H1 (cell line): ENCODE results near the gene SYT2. TPM values are rescaled to one million over a fixed set of nuclear protein-coding genes. Genes with fewer than 3 reads are reported as not detected.
"Not testable (repeated sequence)": the region's sequence is repeated elsewhere in the genome, so short reads cannot be mapped to it uniquely, and the experiment has no call there.

ENCODE experiments used
- CTCF ChIA-PET: fragments of 300-600 bp; sonication (Branson Sonifier 250); formaldehyde crosslinking; loops from one replicate; lab custom pipeline; 2021; ENCODE audit not compliant: partially characterized antibody; lab: Charles Lee
- POLR2A ChIA-PET: fragments of 300-600 bp; sonication (Branson Sonifier 250); formaldehyde crosslinking; loops from one replicate; lab custom pipeline; 2021; ENCODE audit warnings: inconsistent platforms; ENCODE audit not compliant: partially characterized antibody; lab: Charles Lee
- DNase-seq, 2 experiments: peaks; one replicate each; pipeline versions ENCODE4 v3.0.0 to v3.0.0-alpha.2; 2010 to 2022; ENCODE audit warnings: low spot score in 2 of 2, low read depth in 1 of 2, mixed read lengths in 1 of 2
- FAIRE-seq: peaks from 2 replicates; lab custom pipeline; 2011; peaks lifted over from hg19 to GRCh38; lab: Jason Lieb, UNC
- H2AFZ ChIP-seq: 2 replicates; pipeline ENCODE4 v1.8.1; 2012; ENCODE audit warnings: low read length, inconsistent platforms
- H2AK5ac ChIP-seq: 2 replicates; pipeline ENCODE4 v1.6.1; 2013; ENCODE audit warnings: low read depth, low read length
- H2BK120ac ChIP-seq: replicated peaks from 2 replicates; pipeline ENCODE3; 2013; ENCODE audit warnings: low read depth, low read length, inconsistent platforms
- H2BK12ac ChIP-seq: 2 replicates; pipeline ENCODE4 v1.6.1; 2013; ENCODE audit warnings: low read depth, low read length
- H2BK15ac ChIP-seq: 2 replicates; pipeline ENCODE4 v1.6.1; 2013; ENCODE audit warnings: low read length
- H2BK20ac ChIP-seq: 2 replicates; pipeline ENCODE4 v1.6.1; 2013; ENCODE audit warnings: low read length
- H2BK5ac ChIP-seq: 2 replicates; pipeline ENCODE4 v1.6.1; 2013; ENCODE audit warnings: low read depth, low read length
- H3K14ac ChIP-seq: 2 replicates; pipeline ENCODE4 v1.6.1; 2013; ENCODE audit warnings: inconsistent platforms; ENCODE audit not compliant: insufficient read length
- H3K18ac ChIP-seq: 2 replicates; pipeline ENCODE4 v1.6.1; 2013; ENCODE audit warnings: low read length; ENCODE audit errors: extremely low read depth
- H3K23ac ChIP-seq: 2 replicates; pipeline ENCODE4 v1.6.1; 2013; ENCODE audit warnings: inconsistent platforms; ENCODE audit not compliant: insufficient read length
- H3K23me2 ChIP-seq: 2 replicates; pipeline ENCODE4 v1.6.1; 2013; ENCODE audit warnings: low read depth, low read length
- H3K27ac ChIP-seq: 2 replicates; pipeline ENCODE4 v1.6.1; 2011; ENCODE audit warnings: low read depth, low read length, inconsistent platforms
- H3K27me3 ChIP-seq, 4 experiments: replicated peaks in 1 of 4; 1 replicate in 1 of 4; 2 replicates in 3 of 4; pipeline versions ENCODE4 v1.6.1 to v1.8.1; 2011 to 2013; ENCODE audit warnings: low read length in 3 of 4, mild to moderate bottlenecking in 3 of 4, inconsistent platforms in 2 of 4, mixed read lengths in 2 of 4, moderate library complexity in 1 of 4; ENCODE audit not compliant: control insufficient read depth in 3 of 4, insufficient read depth in 3 of 4; ENCODE audit errors: extremely low read depth in 1 of 4
- H3K36me3 ChIP-seq, 4 experiments: 2 replicates each; pipeline versions ENCODE4 v1.6.1 to v1.8.1; 2011 to 2013; ENCODE audit warnings: mild to moderate bottlenecking in 4 of 4, low read length in 3 of 4, moderate library complexity in 2 of 4, control low read depth in 1 of 4, inconsistent platforms in 1 of 4; ENCODE audit not compliant: insufficient read depth in 4 of 4, control insufficient read depth in 2 of 4
- H3K4ac ChIP-seq: replicated peaks from 2 replicates; pipeline ENCODE3; 2013; ENCODE audit warnings: low read length, low read depth, mixed read lengths, inconsistent platforms; ENCODE audit not compliant: insufficient read length
- H3K4me1 ChIP-seq, 4 experiments: replicated peaks in 1 of 4; 1 replicate in 1 of 4; 2 replicates in 3 of 4; pipeline versions ENCODE4 v1.6.1 to v1.8.1; 2011 to 2013; ENCODE audit warnings: low read length in 3 of 4, inconsistent platforms in 2 of 4, mixed read lengths in 1 of 4; ENCODE audit not compliant: insufficient read depth in 4 of 4, control insufficient read depth in 3 of 4
- H3K4me2 ChIP-seq, 2 experiments: 2 replicates each; pipeline versions ENCODE4 v1.6.1 to v1.8.1; 2011 to 2013; ENCODE audit warnings: low read depth in 2 of 2, low read length in 2 of 2, control low read depth in 1 of 2, inconsistent platforms in 1 of 2, mild to moderate bottlenecking in 1 of 2; ENCODE audit not compliant: insufficient read depth in 1 of 2
- H3K4me3 ChIP-seq, 4 experiments: fragments of 200-600, 300-600 bp in 1 of 4; sonication (generic), shearing (Covaris generic), sonication (Bioruptor Twin) in 1 of 4; 2 replicates each; pipeline versions ENCODE4 v1.5.1 to v1.8.1; 2011 to 2016; ENCODE audit warnings: low read length in 4 of 4, low read depth in 3 of 4, control low read depth in 2 of 4, inconsistent platforms in 2 of 4, mild to moderate bottlenecking in 2 of 4, mixed read lengths in 1 of 4, moderate library complexity in 1 of 4; ENCODE audit not compliant: insufficient read depth in 2 of 4; ENCODE audit errors: extremely low read depth in 1 of 4
- H3K56ac ChIP-seq: replicated peaks from 2 replicates; pipeline ENCODE3; 2013; ENCODE audit warnings: low read depth, mild to moderate bottlenecking, mixed read lengths, low read length, inconsistent platforms; ENCODE audit not compliant: insufficient read length
- H3K79me1 ChIP-seq: 2 replicates; pipeline ENCODE4 v1.6.1; 2013; ENCODE audit warnings: low read depth, low read length, control low read depth
- H3K79me2 ChIP-seq, 2 experiments: 2 replicates each; pipeline versions ENCODE4 v1.6.1 to v1.8.1; 2012 to 2013; ENCODE audit warnings: low read length in 2 of 2, mild to moderate bottlenecking in 2 of 2, inconsistent platforms in 1 of 2; ENCODE audit not compliant: insufficient read depth in 2 of 2, control insufficient read depth in 1 of 2
- H3K9ac ChIP-seq, 4 experiments: replicated peaks in 1 of 4; 1 replicate in 1 of 4; 2 replicates in 3 of 4; pipeline versions ENCODE4 v1.6.1 to v1.8.1; 2011 to 2013; ENCODE audit warnings: low read depth in 3 of 4, low read length in 3 of 4, control low read depth in 2 of 4, mild to moderate bottlenecking in 2 of 4, moderate library complexity in 2 of 4, inconsistent platforms in 1 of 4; ENCODE audit errors: extremely low read depth in 1 of 4
- H3K9me3 ChIP-seq, 2 experiments: 2 replicates each; pipeline versions ENCODE4 v1.6.1 to v1.8.1; 2012 to 2013; ENCODE audit warnings: mild to moderate bottlenecking in 2 of 2, moderate library complexity in 2 of 2, control low read depth in 1 of 2, inconsistent platforms in 1 of 2, low read depth in 1 of 2, low read length in 1 of 2, mixed read lengths in 1 of 2; ENCODE audit not compliant: insufficient read depth in 2 of 2
- H4K20me1 ChIP-seq, 2 experiments: replicated peaks in 1 of 2; 2 replicates each; pipeline versions ENCODE3 to v1.8.1; 2011 to 2013; ENCODE audit warnings: inconsistent platforms in 2 of 2, low read length in 2 of 2, mild to moderate bottlenecking in 1 of 2; ENCODE audit not compliant: insufficient read depth in 2 of 2, control insufficient read depth in 1 of 2
- H4K5ac ChIP-seq: 2 replicates; pipeline ENCODE4 v1.6.1; 2013; ENCODE audit warnings: low read length, low read depth, mixed read lengths, inconsistent platforms; ENCODE audit not compliant: insufficient read length
- H4K8ac ChIP-seq: 2 replicates; pipeline ENCODE4 v1.8.0; 2013; ENCODE audit warnings: mild to moderate bottlenecking, moderate library complexity, low read length, inconsistent platforms; ENCODE audit not compliant: insufficient read depth; ENCODE audit errors: extremely low read depth
- H4K91ac ChIP-seq: replicated peaks from 2 replicates; pipeline ENCODE3; 2013; ENCODE audit warnings: low read length, mixed read lengths, inconsistent platforms; ENCODE audit not compliant: insufficient read length
- CHD1 ChIP-seq: IDR thresholded peaks from 2 replicates; pipeline ENCODE4 v1.6.1; 2012; ENCODE audit warnings: low read depth, low read length, improper control_type of control experiment
- GABPA ChIP-seq: IDR thresholded peaks from 2 replicates; pipeline ENCODE4 v1.6.1; 2011; ENCODE audit warnings: mild to moderate bottlenecking, low read length, moderate library complexity, borderline replicate concordance; ENCODE audit not compliant: insufficient read depth
- HDAC6 ChIP-seq: IDR thresholded peaks from one replicate; pipeline ENCODE4 v1.7.1; 2012; ENCODE audit warnings: low read depth, mild to moderate bottlenecking, inconsistent platforms, low read length, moderate library complexity
- MAX ChIP-seq: IDR thresholded peaks from 2 replicates; pipeline ENCODE4 v1.6.1; 2012; ENCODE audit warnings: inconsistent platforms
- NANOG ChIP-seq: IDR thresholded peaks from 2 replicates; pipeline ENCODE4 v1.6.1; 2011; ENCODE audit warnings: low read length, low read depth, mild to moderate bottlenecking, inconsistent platforms; ENCODE audit not compliant: insufficient read depth, poor library complexity, severe bottlenecking
- NRF1 ChIP-seq: IDR thresholded peaks from 2 replicates; pipeline ENCODE4 v1.6.1; 2011; ENCODE audit warnings: mild to moderate bottlenecking, low read depth, low read length, improper control_type of control experiment
- RNF2 ChIP-seq: fragments of 200-900, 300-1000 bp; sonication (generic); IDR thresholded peaks from 2 replicates; pipeline ENCODE4 v1.7.1; 2016; ENCODE audit warnings: borderline replicate concordance, low read depth, mild to moderate bottlenecking, antibody characterized with exemption, low read length; ENCODE audit not compliant: poor library complexity, severe bottlenecking; ENCODE audit errors: missing control alignments
- WGBS, 2 experiments: shearing (Covaris generic) in 1 of 2; methylation state at CpG; one replicate each; pipeline versions ENCODE4 v1.1.6 to v1.1.7; 2013 to 2015; ENCODE audit warnings: low lambda C conversion rate in 2 of 2, mixed read lengths in 2 of 2, inconsistent platforms in 1 of 2, low coverage in 1 of 2, missing lambda C conversion rate in 1 of 2; ENCODE audit not compliant: insufficient replicate concordance in 2 of 2, insufficient coverage in 1 of 2, insufficient read length in 1 of 2; ENCODE audit errors: extremely low coverage in 1 of 2, missing lambda C conversion rate in 1 of 2; 5-methylcytosine and 5-hydroxymethylcytosine counted together
- polyA plus RNA-seq, 7 experiments: library from polyadenylated mRNA; depleted of rRNA in 3 of 7; stranded (reverse) in 5 of 7; unstranded in 2 of 7; fragments of >200 nt in 5 of 7; fragments of 200-250 nt in 2 of 7; gene quantifications; 1 replicate in 5 of 7; 2 replicates in 1 of 7; 4 replicates in 1 of 7; pipeline versions ENCODE4 v1.2.1 to v1.2.3, GENCODE V29; 2011 to 2013; ENCODE audit warnings: missing spikeins in 2 of 7, mixed read lengths in 2 of 7
- total RNA-seq: library from RNA; stranded (reverse); fragmentation: NEBNext Ultra II Directional; extraction: Animal tissue kit (Norgen Biotek cat#: 25700); gene quantifications from 2 replicates; pipeline ENCODE4 v1.2.1, GENCODE V29; 2021

SYT2 gene
- total and polyA plus RNA-seq, 2 of the 8 experiments (the other 6 are each of a cell fraction or from before 2014, with no cell fraction given): 2.8 to 11.0 TPM

- TF ChIP-seq MAX: no peak
- TF ChIP-seq GABPA: no peak
- no peak for TF ChIP-seq CHD1
- no peak for TF ChIP-seq NRF1
- TF ChIP-seq RNF2: no peak
- no peak for TF ChIP-seq HDAC6
- TF ChIP-seq NANOG: no peak
Measured at GRCh38 chr1:202584707-202585589, 125.3 kb downstream of the SYT2 start (continued).

- ChIA-PET CTCF (interaction anchor here (0.6 to 3.7 kb wide), 6 partner anchors 8 to 65 kb away, joined by 3 to 18 read pairs (median 4); no protein-coding TSS in a partner anchor), POLR2A (interaction anchor here (1.4 kb wide), 1 partner anchor 11 kb away, joined by 6 read pairs; no protein-coding TSS in a partner anchor)
- peaks cover 0 to 17% (median 10%) of the 10 kb centered on the region in 4 experiments; a peak in 6 of 7 replicates for H3K4me1 ChIP-seq
- not testable (repeated sequence) for H2AFZ ChIP-seq, H3K14ac ChIP-seq, H3K4me3 ChIP-seq, H3K79me2 ChIP-seq, H3K23ac ChIP-seq, H3K27me3 ChIP-seq, H3K4me2 ChIP-seq, H3K79me1 ChIP-seq, H3K56ac ChIP-seq, H4K91ac ChIP-seq, H4K8ac ChIP-seq, H2BK20ac ChIP-seq, H2BK15ac ChIP-seq, H3K36me3 ChIP-seq, H4K5ac ChIP-seq, H3K27ac ChIP-seq, H3K18ac ChIP-seq, H2AK5ac ChIP-seq, H4K20me1 ChIP-seq, H3K9ac ChIP-seq, H2BK12ac ChIP-seq, FAIRE-seq, H2BK5ac ChIP-seq, H3K4ac ChIP-seq, H3K9me3 ChIP-seq, DNase-seq, H3K23me2 ChIP-seq, H2BK120ac ChIP-seq
- WGBS, 2 experiments: 96% methylated on average over 5 of the region's 5 CpGs; no CpG with 5 or more reads in 1 of the 2 experiments
Measured at GRCh38 chr1:202582350-202582749, 127.9 kb downstream of the SYT2 start.
